EL (cell line): Measurements from ENCODE around the gene HES5.
A peak's percentile ranks its signal among the peaks of the same experiment; 100 is the strongest.

Source experiments
- DNase-seq: peaks from one replicate; pipeline ENCODE4 v3.0.0-alpha.2; 2016

The HES5 gene

GRCh38 chr1:2498648-2499047 is 31.4 kb downstream of the HES5 start:
- no peak for DNase-seq

- no peak for DNase-seq
Measured at GRCh38 chr1:2497891-2498290, 32.2 kb downstream of the HES5 start.

DNA sequence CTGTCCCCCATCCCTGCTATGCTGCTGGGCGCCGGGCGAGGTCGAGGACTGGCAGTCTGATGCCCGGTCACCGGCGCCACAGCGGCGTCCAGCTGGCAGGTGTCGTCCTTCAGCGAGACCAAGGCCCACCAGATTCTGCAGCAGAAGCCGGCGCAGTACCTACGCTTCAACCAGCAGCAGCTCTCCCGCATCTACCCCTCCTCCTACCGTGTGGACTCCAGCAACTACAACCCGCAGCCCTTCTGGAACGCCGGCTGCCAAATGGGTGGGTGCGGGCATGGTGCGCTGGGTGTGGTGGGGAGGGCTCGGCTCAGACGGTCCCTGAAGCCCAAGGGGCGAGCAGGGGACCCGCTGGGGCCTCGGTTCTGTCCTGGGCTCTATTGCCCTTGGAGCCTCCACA is 33.3 kb downstream of the HES5 start:
- no peak for DNase-seq

GRCh38 chr1:2496087-2496622 is 33.9 kb downstream of the HES5 start:
- no peak for DNase-seq

DNA sequence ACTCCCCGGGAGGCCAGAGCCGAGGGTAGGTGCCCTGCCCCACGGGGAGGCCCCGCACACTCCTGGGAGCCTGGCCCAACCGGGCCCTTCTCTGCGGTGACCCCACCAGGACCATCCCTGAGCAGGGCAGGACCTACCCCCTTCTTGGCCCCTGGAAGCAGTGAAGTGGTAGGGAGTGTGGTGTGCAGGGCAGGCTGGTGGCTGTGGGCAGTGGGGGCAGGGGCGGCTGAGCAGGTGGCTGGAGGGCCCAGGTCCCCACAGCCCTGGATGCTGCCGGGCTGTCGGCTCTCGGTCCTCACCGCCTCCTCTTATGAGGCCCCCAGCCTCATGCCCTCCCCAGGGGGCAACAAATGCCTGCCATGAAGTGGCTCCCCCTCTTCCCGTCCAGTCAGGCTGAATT is 34.5 kb downstream of the HES5 start:
- DNase-seq = no peak

- no peak for DNase-seq
Measured at GRCh38 chr1:2495026-2495425, 35.0 kb downstream of the HES5 start.

- peak; percentile 87 for DNase-seq
Measured at GRCh38 chr1:2494323-2494693, 35.8 kb downstream of the HES5 start.

GRCh38 chr1:2493691-2494322 is 36.3 kb downstream of the HES5 start:
- no peak for DNase-seq

DNA sequence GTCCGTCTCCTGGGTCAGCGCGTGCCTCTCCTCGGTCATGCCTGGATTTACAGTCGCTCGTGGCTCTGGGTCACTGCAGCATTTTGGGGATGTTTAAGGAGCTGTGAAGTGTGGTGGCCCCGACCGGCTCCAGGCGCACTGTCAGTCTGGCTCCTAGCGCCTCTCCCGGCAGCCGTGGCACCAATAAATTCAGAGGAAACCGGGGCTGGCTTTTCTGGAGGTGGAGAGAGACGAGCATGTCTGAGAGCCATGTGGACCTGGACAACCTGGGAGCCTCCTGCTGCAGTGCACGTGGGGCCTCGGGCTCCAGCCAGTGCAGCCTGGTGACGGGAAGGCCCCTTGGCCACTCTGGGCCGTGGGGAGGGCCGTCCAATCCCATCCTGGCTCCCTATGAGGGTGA is 36.8 kb downstream of the HES5 start:
- DNase-seq = no peak

GRCh38 chr1:2492091-2492490 is 38.0 kb downstream of the HES5 start:
- no peak for DNase-seq

DNA sequence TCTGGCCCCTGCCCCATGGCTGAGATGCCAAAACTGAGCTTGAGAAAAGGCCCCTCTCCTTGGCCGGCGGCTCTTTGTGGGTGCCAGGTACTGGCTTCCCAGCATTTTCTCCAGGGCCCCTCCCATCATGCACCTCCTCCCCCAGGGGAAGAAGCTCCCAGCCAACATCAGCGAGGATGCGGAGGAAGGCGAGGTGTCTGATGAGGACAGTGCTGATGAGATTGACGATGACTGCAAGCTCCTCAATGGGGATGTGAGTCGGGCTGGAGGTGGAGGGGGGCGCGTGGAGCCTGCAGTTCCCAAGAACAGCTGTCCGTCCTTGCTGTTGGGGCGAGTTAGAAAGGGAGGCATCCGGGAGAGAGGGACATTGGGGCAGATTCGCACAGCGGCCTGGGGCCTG is 40.4 kb downstream of the HES5 start:
- DNase-seq = no peak

GRCh38 chr1:2488688-2489087 is 41.4 kb downstream of the HES5 start:
- no peak for DNase-seq

DNA sequence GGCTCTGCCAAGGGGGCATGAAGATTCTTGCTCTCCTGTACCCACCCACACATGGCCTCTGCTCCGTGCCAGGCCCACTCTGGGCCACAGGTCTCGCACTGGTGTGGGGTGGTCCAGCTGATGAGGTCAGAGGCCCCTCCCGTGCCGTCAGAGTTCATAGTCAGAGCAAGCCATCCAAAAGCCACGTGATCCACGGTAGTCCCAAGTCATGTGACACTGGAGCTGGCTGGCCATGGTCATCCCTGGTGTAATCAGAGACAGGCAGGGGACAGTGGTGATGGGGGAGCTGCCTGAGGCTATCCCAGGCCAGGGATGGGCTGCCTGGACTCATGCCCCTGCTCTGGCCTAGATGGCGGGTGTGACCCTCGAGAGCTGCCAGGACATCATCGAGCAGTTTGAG is 43.5 kb downstream of the HES5 start:
- DNase-seq = no peak

DNA sequence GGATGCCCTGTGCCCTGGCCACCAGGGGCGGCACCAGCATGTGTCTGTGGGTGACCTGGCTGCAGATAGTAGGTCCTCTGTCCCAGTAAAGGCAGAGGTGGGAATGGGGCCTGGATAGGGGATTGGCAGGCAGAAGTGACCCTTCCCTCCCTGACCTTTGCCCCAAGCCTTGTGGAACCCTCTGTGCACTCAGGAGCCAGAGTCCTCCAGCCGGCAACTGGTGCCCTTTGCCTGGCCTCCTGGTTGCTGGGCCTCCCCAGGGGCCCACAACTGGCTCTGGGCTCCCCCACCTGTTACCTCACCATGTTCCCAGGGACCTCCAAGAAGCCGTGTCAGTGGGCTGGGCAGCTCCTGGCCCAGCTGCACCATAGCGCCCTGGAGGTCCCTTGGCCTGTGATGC is 44.0 kb downstream of the HES5 start:
- no peak for DNase-seq

DNA sequence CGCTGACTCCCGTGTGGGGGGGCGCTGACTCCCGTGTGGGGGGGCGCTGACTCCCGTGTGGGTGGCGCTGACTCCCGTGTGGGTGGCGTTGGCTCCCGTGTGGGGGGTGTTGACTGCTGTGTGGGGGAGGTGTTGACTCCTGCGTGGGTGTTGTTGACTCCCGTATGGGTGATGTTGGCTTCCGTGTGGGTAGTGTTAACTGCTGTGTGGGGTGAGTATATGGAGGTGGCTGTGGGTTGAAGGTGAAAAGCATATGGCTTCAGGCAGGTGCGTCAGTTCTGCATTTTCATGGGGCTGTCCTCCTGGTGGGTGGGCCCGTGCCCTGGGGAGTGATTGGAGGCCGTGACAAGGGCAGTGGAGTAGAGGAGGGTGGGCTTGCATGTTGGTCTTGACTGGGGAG is 46.1 kb downstream of the HES5 start:
- no peak for DNase-seq

DNA sequence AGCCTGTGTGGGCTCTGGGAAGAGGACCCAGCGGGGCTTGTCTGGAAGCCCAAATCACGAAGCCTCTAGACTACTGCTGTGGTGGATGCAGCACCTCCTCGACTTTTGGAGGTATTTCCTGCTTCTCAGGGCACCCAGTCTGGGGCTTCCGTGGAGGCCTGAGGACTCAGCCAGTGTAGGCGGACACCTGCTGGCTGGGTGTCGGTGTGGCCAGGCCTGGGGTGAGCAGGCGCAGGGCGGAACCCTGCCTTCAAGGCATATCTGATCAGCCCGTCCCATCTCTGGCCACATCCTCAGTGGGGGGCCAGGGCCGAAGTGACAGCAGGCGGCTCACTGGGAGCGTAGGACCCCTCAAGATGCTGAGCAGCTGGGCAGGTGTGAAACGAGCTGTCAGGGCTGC is 47.0 kb downstream of the HES5 start:
- no peak for DNase-seq

DNA sequence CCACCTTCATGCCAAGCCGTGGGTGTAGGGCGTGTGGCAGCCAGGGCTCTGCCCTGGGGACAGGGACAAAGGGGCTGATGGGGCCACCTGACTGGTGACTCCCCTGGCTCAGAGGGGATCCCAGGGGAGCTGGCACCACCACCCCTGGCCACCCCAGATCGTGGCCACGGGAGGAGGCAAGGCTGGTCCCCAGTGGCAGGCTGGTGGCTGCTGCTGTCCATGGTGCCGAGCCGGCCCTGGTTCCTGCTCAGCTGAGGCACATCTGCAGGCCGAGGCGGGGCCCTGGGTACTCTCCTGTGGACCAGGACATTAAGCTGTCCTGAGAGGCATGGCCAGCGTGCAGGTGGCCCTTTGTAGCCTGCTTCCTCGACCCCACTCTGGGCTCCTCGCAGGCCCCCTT is 47.5 kb downstream of the HES5 start:
- DNase-seq = no peak

- DNase-seq = no peak
Measured at GRCh38 chr1:2481885-2482284, 48.2 kb downstream of the HES5 start.

DNA sequence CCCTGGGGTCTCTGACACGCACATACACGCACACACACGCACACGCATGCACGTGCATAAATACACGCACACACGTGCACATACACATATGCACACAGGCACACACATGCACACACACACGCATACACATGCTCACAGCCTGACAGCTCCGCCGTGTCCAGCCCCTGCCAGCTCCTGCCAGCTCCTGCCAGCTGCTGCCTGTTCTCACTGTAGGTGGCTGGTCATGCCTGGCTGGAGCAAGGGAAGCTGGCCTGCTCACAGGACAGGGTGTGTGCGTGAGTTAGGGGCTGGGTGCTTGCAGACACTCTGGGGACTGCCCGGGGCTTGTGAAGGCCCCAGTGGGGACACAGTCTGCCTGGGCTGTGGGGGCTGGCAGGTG is 49.1 kb downstream of the HES5 start:
- DNase-seq = no peak

DNA sequence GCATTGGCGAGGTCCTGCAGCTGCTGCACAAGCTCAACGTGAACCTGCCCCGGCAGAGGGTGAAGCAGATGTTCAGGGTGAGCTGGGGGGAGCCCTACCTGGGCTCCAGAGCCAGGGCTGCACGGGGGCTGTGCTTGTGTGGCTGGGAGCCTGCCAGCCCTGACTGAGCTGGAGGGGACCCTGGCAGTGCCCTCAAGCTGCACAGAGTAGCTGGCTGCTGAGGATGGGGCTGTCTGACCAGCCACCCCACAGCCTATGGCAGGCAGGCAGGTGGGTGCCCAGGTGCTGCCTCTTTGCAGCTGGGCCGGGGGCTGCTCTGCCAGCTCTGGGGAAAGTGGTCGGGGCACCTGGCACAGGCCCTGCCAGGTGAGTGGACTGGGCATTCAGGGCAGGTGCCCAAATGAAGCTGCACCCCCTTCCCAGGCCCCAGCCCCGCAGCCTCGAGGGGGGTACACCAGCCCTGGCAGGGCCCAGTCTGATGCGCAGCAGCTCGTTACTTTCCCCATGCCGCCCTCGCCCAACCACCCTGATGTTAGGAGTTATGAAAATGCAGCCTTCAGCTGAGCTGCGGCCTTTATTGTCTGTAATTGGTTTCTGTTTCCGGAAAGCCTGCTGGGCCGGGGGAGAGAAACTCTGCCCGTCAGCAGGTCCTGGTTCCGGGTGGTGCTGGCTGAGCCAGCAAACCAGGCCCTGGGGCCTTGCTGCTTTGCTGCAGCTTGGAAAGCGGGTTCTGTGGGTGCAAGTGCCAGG is 49.7 kb downstream of the HES5 start:
- no peak for DNase-seq

DNA sequence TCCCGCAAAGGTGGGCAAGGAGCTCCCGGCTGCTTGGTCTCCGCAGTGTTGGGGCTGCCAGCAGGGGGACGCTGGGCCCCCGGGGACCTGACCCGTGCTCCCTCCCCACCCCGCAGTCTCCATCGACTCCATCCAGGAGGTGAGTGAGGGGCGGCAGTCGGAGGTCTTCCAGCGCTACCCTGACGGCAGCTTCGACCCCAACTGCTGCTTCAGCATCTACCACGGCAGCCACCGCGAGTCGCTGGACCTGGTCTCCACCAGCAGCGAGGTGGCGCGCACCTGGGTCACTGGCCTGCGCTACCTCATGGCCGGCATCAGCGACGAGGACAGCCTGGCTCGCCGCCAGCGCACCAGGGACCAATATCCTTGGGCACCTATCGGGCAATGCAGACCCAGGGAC is 50.4 kb downstream of the HES5 start:
- DNase-seq = no peak

DNA sequence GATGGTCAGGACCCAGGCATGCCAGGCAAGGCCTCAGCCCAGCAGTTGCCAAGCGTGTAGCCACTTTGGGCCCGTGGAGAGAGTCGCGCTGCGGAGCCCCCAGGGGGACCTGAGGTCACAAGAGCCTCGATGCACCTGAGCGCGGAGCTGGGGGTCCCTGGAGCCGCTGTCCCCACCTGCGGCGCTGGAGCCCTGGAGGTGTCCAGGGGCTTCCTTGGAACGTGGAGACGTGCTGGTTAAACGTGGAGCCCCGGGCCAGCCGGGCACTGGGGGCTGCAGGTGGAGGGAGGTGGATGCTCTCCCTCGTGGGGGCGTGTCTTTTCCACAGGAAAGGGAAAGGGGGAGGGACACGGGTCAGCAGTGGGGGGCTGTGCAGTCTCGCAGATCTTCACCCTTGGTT is 50.9 kb downstream of the HES5 start:
- no peak for DNase-seq
